OCI-LY7 (cell line): ENCODE data around the gene REPIN1. TPM values are rescaled to one million over a fixed set of nuclear protein-coding genes. Genes with fewer than 3 reads are reported as not detected.

Experiments
- BruUV-seq: library from RNA; stranded (reverse); fragments of 400-500 nt; replicated peaks from 2 replicates; lab custom pipeline; 2021; lab: Mats Ljungman, UMichigan
- CTCF ChIA-PET: fragments of 300-600 bp; sonication (Branson Sonifier 250); formaldehyde crosslinking; loops from one replicate; lab custom pipeline; 2022; ENCODE audit warnings: antibody characterized with exemption; ENCODE audit not compliant: unreplicated experiment; lab: Charles Lee
- POLR2A ChIA-PET: fragments of 300-600 bp; sonication (Branson Sonifier 250); formaldehyde crosslinking; loops from one replicate; lab custom pipeline; 2022; ENCODE audit warnings: antibody characterized with exemption; lab: Charles Lee
- DNase-seq: peaks from one replicate; pipeline ENCODE4 v3.0.0-alpha.2; 2015; ENCODE audit warnings: low spot score
- H2AFZ ChIP-seq: fragments of 200-600 bp; sonication (generic), shearing (Covaris generic); 2 replicates; pipeline ENCODE4 v1.6.1; 2014; ENCODE audit warnings: mild to moderate bottlenecking, antibody characterized with exemption, low read length, moderate library complexity
- H3K27ac ChIP-seq: fragments of 200-600 bp; sonication (generic); 2 replicates; pipeline ENCODE4 v1.5.1; 2014; ENCODE audit warnings: mixed run types, low read depth, mild to moderate bottlenecking, moderate library complexity, low read length, inconsistent platforms; ENCODE audit not compliant: poor library complexity, severe bottlenecking
- H3K36me3 ChIP-seq: fragments of 200-600 bp; sonication (generic); 2 replicates; pipeline ENCODE4 v1.6.1; 2014; ENCODE audit warnings: mild to moderate bottlenecking, antibody characterized with exemption, low read length, moderate library complexity, mixed read lengths; ENCODE audit not compliant: insufficient read depth
- H3K4me1 ChIP-seq: fragments of 200-600 bp; sonication (generic); 2 replicates; pipeline ENCODE4 v1.5.1; 2014; ENCODE audit warnings: mild to moderate bottlenecking, low read length; ENCODE audit not compliant: insufficient read depth, poor library complexity, severe bottlenecking
- H3K4me2 ChIP-seq: fragments of 200-600 bp; sonication (generic); 2 replicates; pipeline ENCODE4 v1.6.1; 2014; ENCODE audit warnings: mild to moderate bottlenecking, low read length
- H3K4me3 ChIP-seq: fragments of 200-600 bp; sonication (generic); 2 replicates; pipeline ENCODE4 v1.5.1; 2014; ENCODE audit warnings: mild to moderate bottlenecking, low read depth, low read length; ENCODE audit not compliant: poor library complexity, severe bottlenecking
- H3K79me2 ChIP-seq: fragments of 200-600 bp; sonication (generic); 2 replicates; pipeline ENCODE4 v1.6.1; 2016; ENCODE audit warnings: low read depth, mild to moderate bottlenecking, low read length, moderate library complexity, mixed read lengths; ENCODE audit not compliant: insufficient read depth
- H3K9me2 ChIP-seq: fragments of 200-600 bp; sonication (generic); 2 replicates; pipeline ENCODE4 v1.6.1; 2016; ENCODE audit warnings: mild to moderate bottlenecking, low read length, mixed read lengths; ENCODE audit not compliant: insufficient read depth
- H3K9me3 ChIP-seq: fragments of 200-600 bp; sonication (generic); 2 replicates; pipeline ENCODE4 v1.6.1; 2014; ENCODE audit warnings: mild to moderate bottlenecking, mixed run types, low read length, mixed read lengths
- H4K20me1 ChIP-seq: fragments of 200-600 bp; sonication (generic); 2 replicates; pipeline ENCODE4 v1.6.1; 2014; ENCODE audit warnings: mild to moderate bottlenecking, antibody characterized with exemption, low read length, moderate library complexity, mixed read lengths; ENCODE audit not compliant: insufficient read depth
- EZH2phosphoT487 ChIP-seq: fragments of 200-600 bp; sonication (generic); IDR thresholded peaks from 2 replicates; pipeline ENCODE4 v1.6.1; 2018; ENCODE audit warnings: low read depth, borderline replicate concordance, mild to moderate bottlenecking, mixed run types, antibody characterized with exemption, low read length, moderate library complexity, mixed read lengths
- intact Hi-C: fragments of 100-400 bp; cut with micrococcal nuclease; formaldehyde crosslinking; loops from one replicate; pipeline ENCODE4 v1.10.0; 2022; ENCODE audit not compliant: unreplicated experiment
- total RNA-seq, 2 experiments: library from RNA; depleted of rRNA in 1 of 2; stranded (reverse); fragments of >200 nt in 1 of 2; shearing (Covaris generic) in 1 of 2; gene quantifications; 2 replicates each; pipeline ENCODE4 v1.2.3, GENCODE V29; 2014 to 2022
- TF ChIP-seq, protein P1 (sequence below): fragments of 200-600 bp; sonication (generic); conservative IDR thresholded peaks from 2 replicates; pipeline ENCODE4 v1.5.1; 2014; ENCODE audit warnings: mild to moderate bottlenecking, antibody characterized with exemption, low read length, moderate library complexity, mixed read lengths

The REPIN1 gene
- total RNA-seq, 2 experiments from 2014 or later, result 19.0 to 46.2 TPM

DNA sequence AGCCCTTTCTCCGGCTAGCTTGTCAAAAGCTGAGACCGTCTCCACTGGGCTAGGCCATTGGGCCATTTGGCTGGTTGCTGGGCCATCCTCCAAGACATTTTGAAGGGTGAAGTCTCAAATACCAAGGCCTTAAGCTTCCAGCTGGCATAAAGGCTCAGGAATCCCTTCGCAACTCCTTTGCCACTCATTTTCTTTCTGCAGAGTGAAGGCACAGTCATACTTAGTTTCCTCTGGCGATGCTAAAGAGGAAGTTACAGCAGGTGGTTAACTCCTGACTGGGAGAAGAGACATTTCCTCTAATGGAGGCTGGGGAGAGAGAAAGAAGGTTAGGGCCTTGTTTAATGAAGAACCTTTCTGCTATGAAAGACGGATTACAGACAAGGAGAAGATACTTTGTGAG is 4.8 kb upstream of the REPIN1 start:
- intact Hi-C loops, result loop anchor here (10.0 kb wide), 1 partner anchor 531 kb away; no protein-coding TSS in a partner anchor
- no peaks in the 10 kb centered on the region for H3K9me2 ChIP-seq
- no peaks in the 10 kb centered on the region for H3K79me2 ChIP-seq
- H3K4me3 ChIP-seq, result peak overlapping the region; percentile 12
- no peak for TF ChIP-seq EZH2phosphoT487
- TF ChIP-seq, protein P1, sequence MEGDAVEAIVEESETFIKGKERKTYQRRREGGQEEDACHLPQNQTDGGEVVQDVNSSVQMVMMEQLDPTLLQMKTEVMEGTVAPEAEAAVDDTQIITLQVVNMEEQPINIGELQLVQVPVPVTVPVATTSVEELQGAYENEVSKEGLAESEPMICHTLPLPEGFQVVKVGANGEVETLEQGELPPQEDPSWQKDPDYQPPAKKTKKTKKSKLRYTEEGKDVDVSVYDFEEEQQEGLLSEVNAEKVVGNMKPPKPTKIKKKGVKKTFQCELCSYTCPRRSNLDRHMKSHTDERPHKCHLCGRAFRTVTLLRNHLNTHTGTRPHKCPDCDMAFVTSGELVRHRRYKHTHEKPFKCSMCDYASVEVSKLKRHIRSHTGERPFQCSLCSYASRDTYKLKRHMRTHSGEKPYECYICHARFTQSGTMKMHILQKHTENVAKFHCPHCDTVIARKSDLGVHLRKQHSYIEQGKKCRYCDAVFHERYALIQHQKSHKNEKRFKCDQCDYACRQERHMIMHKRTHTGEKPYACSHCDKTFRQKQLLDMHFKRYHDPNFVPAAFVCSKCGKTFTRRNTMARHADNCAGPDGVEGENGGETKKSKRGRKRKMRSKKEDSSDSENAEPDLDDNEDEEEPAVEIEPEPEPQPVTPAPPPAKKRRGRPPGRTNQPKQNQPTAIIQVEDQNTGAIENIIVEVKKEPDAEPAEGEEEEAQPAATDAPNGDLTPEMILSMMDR, result no peak
- BruUV-seq, result no TSS peak
- H2AFZ ChIP-seq, result peak overlapping the region; percentile 59
- peak overlapping the region; percentile 53 for H3K4me2 ChIP-seq
- no peaks in the 10 kb centered on the region for H3K9me3 ChIP-seq
- DNase-seq, result peak; percentile 72
- H3K4me1 ChIP-seq, result peaks cover 46% of the 10 kb centered on the region
- H3K36me3 ChIP-seq, result no peaks in the 10 kb centered on the region
- H4K20me1 ChIP-seq, result no peaks in the 10 kb centered on the region
- H3K27ac ChIP-seq, result peak overlapping the region; percentile 22
- CTCF ChIA-PET, result no interaction called here
- POLR2A ChIA-PET, result interaction anchor here (0.5 kb wide), 1 partner anchor 50 kb away, joined by 4 read pairs; no protein-coding TSS in a partner anchor

DNA sequence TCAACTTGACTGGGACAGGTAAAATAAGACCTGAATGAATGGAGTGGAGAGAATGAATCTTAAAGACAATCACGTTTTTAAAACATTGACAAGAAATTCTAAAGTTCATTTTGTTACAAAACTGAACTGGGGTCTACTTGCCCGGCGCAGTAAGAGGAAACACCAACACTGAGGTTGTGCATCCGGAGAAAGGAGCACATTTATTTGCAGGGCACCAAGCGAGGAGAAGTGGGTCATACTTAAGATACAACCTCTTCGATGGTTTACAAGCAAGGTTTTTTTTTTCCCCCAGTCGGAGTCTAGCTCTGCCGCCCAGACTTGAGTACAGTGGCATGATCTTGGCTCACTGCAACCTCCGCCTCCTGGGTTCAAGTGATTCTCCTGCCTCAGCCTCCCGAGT is 3.4 kb upstream of the REPIN1 start:
- Histone ChIP-seq H3K27ac (no peak overlapping the region), H4K20me1 (no peaks in the 10 kb centered on the region), H3K4me1 (peaks cover 59% of the 10 kb centered on the region), H3K4me3 (no peak overlapping the region), H3K4me2 (no peak overlapping the region), H3K9me3 (no peaks in the 10 kb centered on the region), H2AFZ (no peak overlapping the region), H3K9me2 (no peaks in the 10 kb centered on the region), H3K36me3 (no peaks in the 10 kb centered on the region), H3K79me2 (no peaks in the 10 kb centered on the region)
- DNase-seq, result no peak
- BruUV-seq, result no TSS peak
- intact Hi-C loops, result loop anchor here (5.0 to 10.0 kb wide), 2 partner anchors 530 to 1653 kb away; no protein-coding TSS in a partner anchor
- ChIA-PET POLR2A (interaction anchor here (0.8 to 2.3 kb wide), 4 partner anchors 9 to 62 kb away, joined by 3 to 6 read pairs (median 4); no protein-coding TSS in a partner anchor), CTCF (no interaction called here)
- no peak for TF ChIP-seq EZH2phosphoT487
- TF ChIP-seq, protein P1, result no peak
